22Rv1 (cell line): ENCODE measurements around the gene COBL.

Experiments used
- ZFX ChIP-seq: fragments of 450-650 bp; IDR thresholded peaks from 2 replicates; pipeline ENCODE4 v1.6.1; 2017; ENCODE audit warnings: antibody characterized with exemption, borderline replicate concordance
- TF ChIP-seq, protein P1 (sequence below): fragments of 450-650 bp; IDR thresholded peaks from 2 replicates; pipeline ENCODE4 v1.5.1; 2017; ENCODE audit warnings: mild to moderate bottlenecking

DNA sequence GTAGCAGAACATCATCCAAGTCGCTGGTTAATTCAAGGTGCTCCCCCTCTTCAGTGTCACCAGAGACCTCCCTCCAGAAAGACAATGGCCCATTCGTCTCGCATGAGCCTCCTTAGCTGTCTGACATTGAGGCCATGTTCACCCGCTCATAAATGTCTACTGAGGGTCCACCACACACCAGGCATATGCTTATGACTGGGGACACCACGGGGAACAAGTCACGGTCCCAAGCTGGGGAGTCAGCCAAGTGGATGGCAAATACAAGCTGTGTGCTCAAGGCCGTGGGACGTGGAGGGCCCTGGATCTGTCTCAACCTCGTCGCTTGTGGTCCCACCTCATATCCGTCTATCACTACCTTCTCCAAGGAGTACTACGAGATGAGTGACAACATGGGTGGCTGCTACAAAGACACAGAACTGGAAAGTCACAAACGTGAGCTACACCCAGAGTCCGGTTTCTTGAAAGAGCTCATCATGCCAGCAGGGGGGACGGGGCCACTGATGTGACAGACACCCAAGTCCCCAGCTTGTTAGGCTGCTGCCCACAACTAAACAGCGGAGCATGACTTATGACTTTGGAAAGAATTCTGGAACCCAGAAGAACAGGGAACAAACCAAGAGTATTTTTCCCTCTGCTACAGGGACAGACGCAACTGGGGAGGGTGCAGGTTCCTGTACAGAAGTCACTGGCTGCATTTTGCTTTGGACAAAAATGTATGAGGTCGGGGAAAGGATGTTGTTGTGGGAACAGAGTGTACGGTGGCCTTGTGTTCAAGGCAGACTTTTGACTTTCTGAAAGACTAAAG, 189.6 kb downstream of the COBL start:
- TF ChIP-seq, protein P1, sequence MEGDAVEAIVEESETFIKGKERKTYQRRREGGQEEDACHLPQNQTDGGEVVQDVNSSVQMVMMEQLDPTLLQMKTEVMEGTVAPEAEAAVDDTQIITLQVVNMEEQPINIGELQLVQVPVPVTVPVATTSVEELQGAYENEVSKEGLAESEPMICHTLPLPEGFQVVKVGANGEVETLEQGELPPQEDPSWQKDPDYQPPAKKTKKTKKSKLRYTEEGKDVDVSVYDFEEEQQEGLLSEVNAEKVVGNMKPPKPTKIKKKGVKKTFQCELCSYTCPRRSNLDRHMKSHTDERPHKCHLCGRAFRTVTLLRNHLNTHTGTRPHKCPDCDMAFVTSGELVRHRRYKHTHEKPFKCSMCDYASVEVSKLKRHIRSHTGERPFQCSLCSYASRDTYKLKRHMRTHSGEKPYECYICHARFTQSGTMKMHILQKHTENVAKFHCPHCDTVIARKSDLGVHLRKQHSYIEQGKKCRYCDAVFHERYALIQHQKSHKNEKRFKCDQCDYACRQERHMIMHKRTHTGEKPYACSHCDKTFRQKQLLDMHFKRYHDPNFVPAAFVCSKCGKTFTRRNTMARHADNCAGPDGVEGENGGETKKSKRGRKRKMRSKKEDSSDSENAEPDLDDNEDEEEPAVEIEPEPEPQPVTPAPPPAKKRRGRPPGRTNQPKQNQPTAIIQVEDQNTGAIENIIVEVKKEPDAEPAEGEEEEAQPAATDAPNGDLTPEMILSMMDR, result no peak
- TF ChIP-seq ZFX, result no peak
